SK-N-SH (cell line): Measurements from ENCODE around the gene YTHDF1. TPM values are rescaled to one million over a fixed set of nuclear protein-coding genes. Genes with fewer than 3 reads are reported as not detected.

Experiments
- CTCF ChIA-PET: fragments of 300-600, 350-600 bp; formaldehyde crosslinking; extraction: SDS; loops from one replicate; lab custom pipeline; 2021; lab: Yijun Ruan, JAX
- POLR2A ChIA-PET: fragments of 350-600 bp; sonication (Branson Sonifier 250); formaldehyde crosslinking; extraction: SDS; loops from one replicate; lab custom pipeline; 2020; ENCODE audit warnings: antibody characterized with exemption, inconsistent platforms; lab: Yijun Ruan, JAX
- DNase-seq: peaks from one replicate; pipeline ENCODE4 v3.0.0; 2012
- H2AFZ ChIP-seq: fragments of 200-600 bp; sonication (generic); 2 replicates; pipeline ENCODE4 v1.8.1; 2016; ENCODE audit warnings: antibody characterized with exemption, mild to moderate bottlenecking, low read depth
- H3F3A ChIP-seq: fragments of 200-600 bp; sonication (generic); replicated peaks from 2 replicates; pipeline ENCODE3; 2016; ENCODE audit warnings: antibody characterized with exemption, mild to moderate bottlenecking; ENCODE audit not compliant: insufficient read depth
- H3K27ac ChIP-seq, 2 experiments: fragments of 200-500 bp in 1 of 2; fragments of 200-600 bp in 1 of 2; sonication (Bioruptor generic) in 1 of 2; sonication (generic), shearing (Covaris generic) in 1 of 2; 2 replicates each; pipeline versions ENCODE4 v1.5.1 to v1.6.1; 2014 to 2016; ENCODE audit warnings: low read depth in 2 of 2, inconsistent platforms in 1 of 2, low read length in 1 of 2, mild to moderate bottlenecking in 1 of 2, mixed read lengths in 1 of 2
- H3K27me3 ChIP-seq: fragments of 200-600 bp; sonication (generic), shearing (Covaris generic); 2 replicates; pipeline ENCODE4 v1.6.1; 2016; ENCODE audit warnings: mixed run types; ENCODE audit not compliant: insufficient read depth
- H3K36me3 ChIP-seq, 2 experiments: fragments of 200-500 bp in 1 of 2; fragments of 200-600 bp in 1 of 2; sonication (Bioruptor generic) in 1 of 2; sonication (generic) in 1 of 2; replicated peaks in 1 of 2; 2 replicates each; pipeline versions ENCODE3 to v1.5.1; 2014 to 2016; ENCODE audit warnings: low read length in 1 of 2, mild to moderate bottlenecking in 1 of 2; ENCODE audit not compliant: insufficient read depth in 2 of 2, control insufficient read depth in 1 of 2
- H3K4me1 ChIP-seq, 2 experiments: fragments of 200-500 bp in 1 of 2; fragments of 200-600 bp in 1 of 2; sonication (Bioruptor generic) in 1 of 2; sonication (generic), shearing (Covaris generic) in 1 of 2; 2 replicates each; pipeline versions ENCODE4 v1.5.1 to v1.6.1; 2014 to 2016; ENCODE audit warnings: low read depth in 1 of 2, low read length in 1 of 2, mixed run types in 1 of 2; ENCODE audit not compliant: insufficient read depth in 2 of 2, control insufficient read depth in 1 of 2
- H3K4me2 ChIP-seq: fragments of 200-600 bp; sonication (generic), shearing (Covaris generic); 2 replicates; pipeline ENCODE4 v1.6.1; 2017; ENCODE audit warnings: mixed run types
- H3K4me3 ChIP-seq, 2 experiments: fragments of 200-500 bp in 1 of 2; fragments of 200-600 bp in 1 of 2; sonication (Bioruptor generic) in 1 of 2; sonication (generic), shearing (Covaris generic) in 1 of 2; 2 replicates each; pipeline versions ENCODE4 v1.5.1 to v1.8.1; 2014 to 2016; ENCODE audit warnings: low read depth in 2 of 2, inconsistent platforms in 1 of 2, low read length in 1 of 2, mild to moderate bottlenecking in 1 of 2, mixed read lengths in 1 of 2, moderate library complexity in 1 of 2
- H3K79me2 ChIP-seq: fragments of 200-600 bp; sonication (generic); 2 replicates; pipeline ENCODE4 v1.8.1; 2017; ENCODE audit warnings: mild to moderate bottlenecking; ENCODE audit not compliant: insufficient read depth
- H3K9ac ChIP-seq: fragments of 200-600 bp; sonication (generic); 2 replicates; pipeline ENCODE4 v1.6.1; 2017; ENCODE audit warnings: mixed run types
- H3K9me2 ChIP-seq: fragments of 200-600 bp; sonication (generic); 2 replicates; pipeline ENCODE4 v1.6.1; 2017; ENCODE audit warnings: mixed run types
- H3K9me3 ChIP-seq: fragments of 200-600 bp; sonication (generic); 2 replicates; pipeline ENCODE4 v1.6.1; 2017; ENCODE audit warnings: mixed run types, mild to moderate bottlenecking, moderate library complexity
- H4K20me1 ChIP-seq: fragments of 200-600 bp; sonication (generic); 2 replicates; pipeline ENCODE4 v1.6.1; 2017; ENCODE audit warnings: mild to moderate bottlenecking, mixed run types; ENCODE audit not compliant: insufficient read depth
- CTCF ChIP-seq: fragments of 200-600 bp; sonication (generic); IDR thresholded peaks from 2 replicates; pipeline ENCODE4 v1.6.1; 2017; ENCODE audit warnings: antibody characterized with exemption, mild to moderate bottlenecking, moderate library complexity
- ELF1 ChIP-seq: IDR thresholded peaks from 2 replicates; pipeline ENCODE4 v1.4.0; 2012
- FOSL2 ChIP-seq: IDR thresholded peaks from 2 replicates; pipeline ENCODE4 v1.4.0; 2012; ENCODE audit warnings: low read depth, mild to moderate bottlenecking, moderate library complexity, borderline replicate concordance
- NFIC ChIP-seq: IDR thresholded peaks from 2 replicates; pipeline ENCODE4 v1.4.0; 2012; ENCODE audit warnings: borderline replicate concordance
- RAD21 ChIP-seq: IDR thresholded peaks from 2 replicates; pipeline ENCODE4 v1.6.1; 2012; ENCODE audit warnings: mild to moderate bottlenecking, low read length
- REST ChIP-seq: IDR thresholded peaks from 2 replicates; pipeline ENCODE4 v1.6.1; 2012; ENCODE audit warnings: mild to moderate bottlenecking, low read depth, low read length, moderate library complexity
- SMC3 ChIP-seq: IDR thresholded peaks from 2 replicates; pipeline ENCODE4 v1.6.1; 2012; ENCODE audit warnings: low read depth, low read length, improper control_type of control experiment
- TCF12 ChIP-seq: IDR thresholded peaks from 2 replicates; pipeline ENCODE4 v1.4.0; 2012
- TEAD4 ChIP-seq: IDR thresholded peaks from 2 replicates; pipeline ENCODE4 v1.4.0; 2012; ENCODE audit warnings: mild to moderate bottlenecking, borderline replicate concordance; ENCODE audit not compliant: insufficient read depth
- WGBS: methylation state at CpG from one replicate; pipeline ENCODE4 v1.1.6; 2017; ENCODE audit warnings: low lambda C conversion rate; 5-methylcytosine and 5-hydroxymethylcytosine counted together
- polyA plus RNA-seq, 3 experiments: library from polyadenylated mRNA; depleted of rRNA; stranded (reverse); fragments of >200 nt; gene quantifications; 2 replicates each; pipeline ENCODE4 v1.2.3, GENCODE V29; 2012

Gene YTHDF1
- polyA plus RNA-seq, 1 of the 3 experiments (the other 2 are of a cell fraction), result 17.0 TPM

- Histone ChIP-seq H3K9me2 (no peaks in the 10 kb centered on the region), H4K20me1 (peaks cover 16% of the 10 kb centered on the region; the same call in 1 of the 2 replicates), H3K27ac (no peak overlapping the region), H3K4me3 (no peak overlapping the region; a peak in 1 of 4 replicates), H3K4me1 (no peaks in the 10 kb centered on the region; a peak in 1 of 4 replicates), H3K9ac (no peak overlapping the region), H3K27me3 (peaks cover 48% of the 10 kb centered on the region), H3K36me3 (no peaks in the 10 kb centered on the region), H3K4me2 (no peak overlapping the region), H2AFZ (no peak overlapping the region), H3K79me2 (no peaks in the 10 kb centered on the region), H3K9me3 (no peaks in the 10 kb centered on the region), H3F3A (no peaks in the 10 kb centered on the region)
- POLR2A ChIA-PET, result no interaction called here
- CTCF ChIA-PET, result interaction anchor here (0.6 to 9.9 kb wide), 11 partner anchors 16 to 207 kb away, joined by 3 to 89 read pairs (median 3); partner anchors contain the start of gene BIRC7
- peak; percentile 82 for DNase-seq
- 2% methylated on average over 20 of the region's 74 CpGs for WGBS
- TF ChIP-seq RAD21 (peak; percentile 41; the same call in 1 of the 2 replicates), CTCF (peak; percentile 48), ELF1 (no peak), REST (peak; percentile 77; the same call in 1 of the 2 replicates), TEAD4 (no peak), TCF12 (no peak), SMC3 (peak; percentile 35)
Observed at GRCh38 chr20:63178889-63179686, 36.8 kb downstream of the YTHDF1 start.

GRCh38 chr20:63178446-63178820, 37.5 kb downstream of the YTHDF1 start:
- Histone ChIP-seq H3K9ac (no peak overlapping the region), H3K9me3 (no peaks in the 10 kb centered on the region), H3K4me1 (no peaks in the 10 kb centered on the region; a peak in 1 of 4 replicates), H3F3A (no peaks in the 10 kb centered on the region), H3K36me3 (no peaks in the 10 kb centered on the region), H3K27ac (no peak overlapping the region), H3K4me3 (no peak overlapping the region), H2AFZ (no peak overlapping the region), H3K79me2 (no peaks in the 10 kb centered on the region), H3K9me2 (no peaks in the 10 kb centered on the region), H4K20me1 (peaks cover 16% of the 10 kb centered on the region; the same call in 1 of the 2 replicates), H3K27me3 (peaks cover 55% of the 10 kb centered on the region), H3K4me2 (no peak overlapping the region)
- DNase-seq, result peak; percentile 69
- no CpG with 5 or more reads among the region's 49 CpGs for WGBS
- CTCF ChIA-PET, result interaction anchor here (1.0 to 9.9 kb wide), 7 partner anchors 16 to 206 kb away, joined by 3 to 89 read pairs (median 4); no protein-coding TSS in a partner anchor
- TF ChIP-seq NFIC (no peak), FOSL2 (no peak)
- POLR2A ChIA-PET, result no interaction called here
